CD14-positive monocyte (primary cell): ENCODE data around the gene INAFM1. TPM values are rescaled to one million over a fixed set of nuclear protein-coding genes. Genes with fewer than 3 reads are reported as not detected.

ENCODE experiments used
- DNase-seq, 3 donors: peaks; one replicate each; pipeline ENCODE4 v3.0.0-alpha.2; 2011 to 2022
- H2AFZ ChIP-seq: 2 replicates; pipeline ENCODE4 v1.6.0; 2012; ENCODE audit warnings: mild to moderate bottlenecking, low read depth, low read length, inconsistent platforms; ENCODE audit not compliant: insufficient read depth, poor library complexity, severe bottlenecking
- H3K27ac ChIP-seq, 2 donors: 1 replicate in 1 of 2; 2 replicates in 1 of 2; pipeline ENCODE4 v1.5.1; 2012 to 2013; ENCODE audit warnings: low read length in 2 of 2, control low read depth in 1 of 2, inconsistent platforms in 1 of 2, low read depth in 1 of 2, mild to moderate bottlenecking in 1 of 2
- H3K27me3 ChIP-seq, 2 donors: one replicate each; pipeline versions ENCODE4 v1.6.0 to v1.6.1; 2011 to 2013; ENCODE audit warnings: low read length in 2 of 2; ENCODE audit not compliant: control insufficient read depth in 2 of 2, insufficient read depth in 2 of 2
- H3K36me3 ChIP-seq, 2 donors: replicated peaks in 1 of 2; 1 replicate in 1 of 2; 2 replicates in 1 of 2; pipeline versions ENCODE4 v1.5.1 to v1.6.1; 2012 to 2013; ENCODE audit warnings: low read length in 2 of 2, control low read depth in 1 of 2, inconsistent platforms in 1 of 2, mild to moderate bottlenecking in 1 of 2; ENCODE audit not compliant: insufficient read depth in 2 of 2, control insufficient read depth in 1 of 2
- H3K4me1 ChIP-seq, 2 donors: 1 replicate in 1 of 2; 2 replicates in 1 of 2; pipeline versions ENCODE4 v1.5.1 to v1.6.1; 2012 to 2013; ENCODE audit warnings: low read length in 2 of 2, control low read depth in 1 of 2, inconsistent platforms in 1 of 2, mild to moderate bottlenecking in 1 of 2, moderate library complexity in 1 of 2; ENCODE audit not compliant: insufficient read depth in 2 of 2, control insufficient read depth in 1 of 2
- H3K4me2 ChIP-seq: replicated peaks from 2 replicates; pipeline ENCODE3; 2012; ENCODE audit warnings: low read length, moderate library complexity, mild to moderate bottlenecking; ENCODE audit not compliant: poor library complexity, severe bottlenecking; ENCODE audit errors: extremely low read depth
- H3K4me3 ChIP-seq, 3 experiments: fragments of 200-600 bp in 1 of 3; sonication (generic) in 1 of 3; replicated peaks in 1 of 3; 1 replicate in 2 of 3; 2 replicates in 1 of 3; pipeline ENCODE4 v1.5.1; 2011 to 2013; ENCODE audit warnings: low read length in 3 of 3, mild to moderate bottlenecking in 3 of 3, control low read depth in 2 of 3, low read depth in 2 of 3, inconsistent platforms in 1 of 3, moderate library complexity in 1 of 3
- H3K79me2 ChIP-seq: 2 replicates; pipeline ENCODE4 v1.6.0; 2012; ENCODE audit warnings: mild to moderate bottlenecking, control low read depth, inconsistent platforms, low read length, moderate library complexity; ENCODE audit not compliant: insufficient read depth
- H3K9ac ChIP-seq: 2 replicates; pipeline ENCODE4 v1.6.0; 2017; ENCODE audit warnings: low read length, mild to moderate bottlenecking; ENCODE audit not compliant: insufficient read depth, poor library complexity, severe bottlenecking
- H3K9me3 ChIP-seq, 2 donors: replicated peaks in 1 of 2; 1 replicate in 1 of 2; 2 replicates in 1 of 2; pipeline versions ENCODE4 v1.5.1 to v1.6.1; 2012 to 2013; ENCODE audit warnings: low read length in 2 of 2, control low read depth in 1 of 2; ENCODE audit not compliant: control insufficient read depth in 1 of 2, insufficient read depth in 1 of 2
- H4K20me1 ChIP-seq: 2 replicates; pipeline ENCODE4 v1.6.0; 2012; ENCODE audit warnings: mild to moderate bottlenecking, low read length, control low read depth, moderate library complexity; ENCODE audit not compliant: insufficient read depth
- H3K27ac Mint-ChIP-seq, 7 donors: one replicate each; pipeline ENCODE4 v1.8.0; 2020; ENCODE audit warnings: mild to moderate bottlenecking in 7 of 7, mixed read lengths in 7 of 7, moderate library complexity in 6 of 7, inconsistent platforms in 2 of 7
- H3K27me3 Mint-ChIP-seq, 3 donors: one replicate each; pipeline ENCODE4 v1.8.0; 2021 to 2022; ENCODE audit warnings: low read depth in 3 of 3, mild to moderate bottlenecking in 3 of 3, mixed read lengths in 3 of 3, moderate library complexity in 3 of 3, inconsistent platforms in 1 of 3
- H3K36me3 Mint-ChIP-seq, 2 donors: one replicate each; pipeline ENCODE4 v1.8.0; 2020; ENCODE audit warnings: mixed read lengths in 2 of 2, inconsistent platforms in 1 of 2, mild to moderate bottlenecking in 1 of 2
- H3K4me1 Mint-ChIP-seq: one replicate; pipeline ENCODE4 v1.8.0; 2020; ENCODE audit warnings: mild to moderate bottlenecking, mixed read lengths
- H3K4me3 Mint-ChIP-seq, 2 donors: one replicate each; pipeline ENCODE4 v1.8.0; 2020; ENCODE audit warnings: mild to moderate bottlenecking in 2 of 2, mixed read lengths in 2 of 2, moderate library complexity in 1 of 2
- H3K9me3 Mint-ChIP-seq, 7 donors: one replicate each; pipeline ENCODE4 v1.8.0; 2020 to 2022; ENCODE audit warnings: mixed read lengths in 7 of 7, mild to moderate bottlenecking in 6 of 7, moderate library complexity in 6 of 7, inconsistent platforms in 2 of 7
- WGBS: methylation state at CpG from one replicate; pipeline ENCODE4 v1.1.5; 2013; ENCODE audit warnings: missing lambda C conversion rate; ENCODE audit not compliant: insufficient coverage; 5-methylcytosine and 5-hydroxymethylcytosine counted together
- intact Hi-C, 2 donors: fragments of 100-400 bp; cut with micrococcal nuclease; formaldehyde crosslinking; loops; one replicate each; pipeline versions ENCODE4 v1.15.0 to v1.15.1; 2023
- polyA minus RNA-seq: library from RNA; depleted of rRNA, polyadenylated mRNA; stranded (reverse); fragments of >200 nt; gene quantifications from 2 replicates; pipeline ENCODE4 v1.2.3, GENCODE V29; 2012
- polyA plus RNA-seq, 3 donors: library from polyadenylated mRNA; depleted of rRNA in 1 of 3; unstranded in 2 of 3; stranded (reverse) in 1 of 3; fragments of 300-500 nt in 2 of 3; fragments of >200 nt in 1 of 3; fragmentation: Illumina TruSeq in 2 of 3; gene quantifications; 1 replicate in 2 of 3; 2 replicates in 1 of 3; pipeline ENCODE4 v1.2.3, GENCODE V29; 2012 to 2021
- total RNA-seq, 12 experiments: library from RNA in 1 of 12; stranded (reverse) in 1 of 12; fragments of 120-200 nt in 1 of 12; gene quantifications; one replicate each; pipeline ENCODE4 v1.2.4 and lab custom pipeline; 2013 to 2026; ENCODE audit warnings: mixed read lengths in 6 of 12, inconsistent platforms in 1 of 12
- TF ChIP-seq, protein P1 (sequence below): fragments of 200-600 bp; IDR thresholded peaks from one replicate; pipeline ENCODE4 v1.8.0; 2022; ENCODE audit warnings: antibody characterized with exemption, mild to moderate bottlenecking

The INAFM1 gene
- total RNA-seq (2013): 4.7 TPM
- polyA plus RNA-seq (1 to 10 TPM; 6.2 to 7.3 (median 6.5) TPM), polyA minus RNA-seq (2.6 and 7.3 TPM in 2 replicates), total RNA-seq (lab: John Stamatoyannopoulos, UW) (0.69 to 4.5 (median 1.8) reads per million in 11 experiments)

DNA sequence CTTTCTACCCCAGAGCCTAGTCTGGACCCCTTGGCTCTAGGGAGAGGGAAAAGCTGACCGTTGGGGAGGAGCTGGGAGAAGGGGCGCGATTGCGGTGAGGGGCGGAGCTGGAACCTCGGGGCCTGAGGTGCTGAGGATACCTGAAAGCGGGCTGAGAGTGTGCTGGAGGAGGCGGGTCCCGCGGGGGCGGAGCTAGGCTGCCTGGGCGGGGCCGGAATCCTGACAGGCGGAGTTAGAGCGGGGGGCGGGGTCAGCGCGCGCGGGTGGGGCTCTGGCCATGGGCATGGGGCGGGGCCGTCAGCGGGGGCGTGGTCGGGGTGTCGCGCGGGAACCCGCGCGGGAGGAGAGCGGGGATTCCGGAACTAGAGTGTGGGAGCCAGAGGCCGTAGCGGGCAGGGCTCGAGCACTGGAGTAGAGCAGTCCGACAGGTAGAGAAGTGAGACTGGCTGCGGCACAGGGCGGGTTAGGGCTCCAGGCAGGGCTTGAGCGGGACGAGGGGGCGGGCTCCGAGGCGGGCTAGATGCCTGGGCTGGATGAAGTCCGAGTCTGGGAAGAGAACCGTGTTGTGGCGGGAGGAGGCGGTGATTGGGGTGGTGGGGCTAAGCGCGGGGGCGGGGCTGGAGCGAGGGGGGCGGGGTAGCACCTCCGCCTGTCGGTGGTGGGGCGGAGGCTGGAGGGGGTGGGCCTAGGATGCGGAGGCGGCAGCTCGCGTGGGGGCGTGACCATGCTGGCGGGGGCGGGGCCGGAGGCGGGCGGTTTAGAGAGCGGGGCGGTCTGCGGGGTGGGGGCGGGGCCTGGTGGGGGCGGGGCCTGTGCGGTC is at the start of gene INAFM1:
Gene INAFM1, plus strand, starts transcription at position 815 of the 820 bp plus-strand sequence. CDS start 35 bp downstream, outside the sequence.
- Histone ChIP-seq H3K36me3 (peaks cover 23% of the 10 kb centered on the region in 2 donors), H3K4me2 (peak within 1 kb of the TSS; percentile 98), H4K20me1 (peaks cover 14% of the 10 kb centered on the region), H3K27ac (peak within 1 kb of the TSS; percentile 92 to 96), H3K4me1 (peaks cover 15 to 34% of the 10 kb centered on the region in 2 donors), H3K27me3 (peaks cover 0 to 3% of the 10 kb centered on the region in 2 donors), H3K9me3 (no peaks in the 10 kb centered on the region), H3K9ac (peak within 1 kb of the TSS; percentile 90), H3K79me2 (peaks cover 3% of the 10 kb centered on the region), H3K4me3 (peak within 1 kb of the TSS; percentile 68 to 98 (median 74)), H2AFZ (peak within 1 kb of the TSS; percentile 92)
- H3K36me3 Mint-ChIP-seq: peaks cover 29 to 55% of the 10 kb centered on the region in 2 donors
- WGBS: 0% methylated on average over 49 of the region's 72 CpGs
- H3K4me1 Mint-ChIP-seq: peaks cover 27% of the 10 kb centered on the region
- intact Hi-C loops: loop anchor here (1.0 to 10.0 kb wide), 6 partner anchors 17 to 471 kb away; partner anchors contain the start of genes KPTN (in 1 of the 2), NAPA (in 1 of the 2) and NOP53 (in 1 of the 2)
- TF ChIP-seq, protein P1, sequence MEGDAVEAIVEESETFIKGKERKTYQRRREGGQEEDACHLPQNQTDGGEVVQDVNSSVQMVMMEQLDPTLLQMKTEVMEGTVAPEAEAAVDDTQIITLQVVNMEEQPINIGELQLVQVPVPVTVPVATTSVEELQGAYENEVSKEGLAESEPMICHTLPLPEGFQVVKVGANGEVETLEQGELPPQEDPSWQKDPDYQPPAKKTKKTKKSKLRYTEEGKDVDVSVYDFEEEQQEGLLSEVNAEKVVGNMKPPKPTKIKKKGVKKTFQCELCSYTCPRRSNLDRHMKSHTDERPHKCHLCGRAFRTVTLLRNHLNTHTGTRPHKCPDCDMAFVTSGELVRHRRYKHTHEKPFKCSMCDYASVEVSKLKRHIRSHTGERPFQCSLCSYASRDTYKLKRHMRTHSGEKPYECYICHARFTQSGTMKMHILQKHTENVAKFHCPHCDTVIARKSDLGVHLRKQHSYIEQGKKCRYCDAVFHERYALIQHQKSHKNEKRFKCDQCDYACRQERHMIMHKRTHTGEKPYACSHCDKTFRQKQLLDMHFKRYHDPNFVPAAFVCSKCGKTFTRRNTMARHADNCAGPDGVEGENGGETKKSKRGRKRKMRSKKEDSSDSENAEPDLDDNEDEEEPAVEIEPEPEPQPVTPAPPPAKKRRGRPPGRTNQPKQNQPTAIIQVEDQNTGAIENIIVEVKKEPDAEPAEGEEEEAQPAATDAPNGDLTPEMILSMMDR: no peak
- H3K4me3 Mint-ChIP-seq: peak within 1 kb of the TSS; percentile 91 to 95
- peak; percentile 89 to 95 (median 95) for DNase-seq
- H3K27me3 Mint-ChIP-seq: peaks cover 2 to 11% (median 5%) of the 10 kb centered on the region in 3 donors
- H3K27ac Mint-ChIP-seq: peak within 1 kb of the TSS; percentile 94 to 99 (median 98)
- H3K9me3 Mint-ChIP-seq: no peaks in the 10 kb centered on the region

DNA sequence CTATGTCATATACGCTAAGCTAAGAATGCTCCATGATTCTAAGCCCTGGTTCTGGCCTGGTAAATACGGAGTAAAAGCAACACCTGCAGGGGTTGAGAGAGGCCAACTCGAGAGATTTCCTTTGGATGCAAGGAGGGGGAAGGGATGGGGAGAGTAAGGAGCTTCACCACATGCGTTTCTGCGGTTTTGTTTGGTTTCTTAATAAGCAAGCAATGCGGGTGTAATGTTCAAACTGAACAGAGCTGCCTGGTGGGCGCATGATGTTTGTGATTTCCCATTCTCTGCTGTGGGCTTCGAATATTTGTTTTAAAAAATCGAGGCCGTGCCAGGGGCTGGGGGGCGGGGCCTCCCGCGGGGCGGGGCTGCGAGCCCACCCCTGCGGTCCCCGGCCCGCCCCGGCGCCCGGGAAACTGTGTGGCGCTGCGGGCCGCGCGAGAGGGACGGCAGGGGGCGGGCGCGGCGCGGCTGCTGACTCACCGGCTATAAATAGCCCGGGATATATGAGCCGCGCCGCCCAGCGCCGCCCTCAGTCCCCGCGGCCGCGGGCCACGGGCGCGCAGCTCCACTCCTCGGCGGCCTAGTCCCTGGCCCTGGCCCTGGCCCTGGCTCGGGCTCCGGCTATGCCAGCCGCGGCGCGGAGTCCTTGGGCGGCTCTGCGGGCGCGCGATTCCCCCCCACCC is 48.8 kb upstream of the INAFM1 start:
- peak overlapping the region; percentile 86 to 96 for H3K27ac ChIP-seq
- Mint-ChIP-seq H3K36me3 (peaks cover 20 to 37% of the 10 kb centered on the region in 2 donors), H3K27ac (peak overlapping the region; percentile 62 to 99 (median 97)), H3K27me3 (peaks cover 0 to 2% (median 0%) of the 10 kb centered on the region in 3 donors), H3K4me1 (peaks cover 12% of the 10 kb centered on the region), H3K9me3 (peaks cover 0 to 2% (median 0%) of the 10 kb centered on the region in 7 donors), H3K4me3 (peak overlapping the region; percentile 87 to 88)
- TF ChIP-seq, protein P1: peak; percentile 71
- no peaks in the 10 kb centered on the region for H3K27me3 ChIP-seq
- peaks cover 40 to 50% of the 10 kb centered on the region in 2 donors for H3K4me1 ChIP-seq
- H3K79me2 ChIP-seq: peaks cover 14% of the 10 kb centered on the region
- H2AFZ ChIP-seq: no peak overlapping the region
- H3K36me3 ChIP-seq: peaks cover 20 to 22% of the 10 kb centered on the region in 2 donors
- peak overlapping the region; percentile 51 to 99 (median 70) for H3K4me3 ChIP-seq
- H4K20me1 ChIP-seq: peaks cover 46% of the 10 kb centered on the region
- peak; percentile 84 to 91 (median 87) for DNase-seq
- WGBS: 2% methylated on average over 57 of the region's 59 CpGs
- H3K4me2 ChIP-seq: peak overlapping the region; percentile 82
- intact Hi-C loops: loop anchor here in 1 of 2 donors (2.0 kb wide), 1 partner anchor 15 kb away; no protein-coding TSS in a partner anchor
- H3K9ac ChIP-seq: peak overlapping the region; percentile 89
- H3K9me3 ChIP-seq: no peaks in the 10 kb centered on the region
